Lower leg skin (tissue), 4 donors: Measurements from ENCODE around the gene C1QTNF9B. TPM values are rescaled to one million over a fixed set of nuclear protein-coding genes. Genes with fewer than 3 reads are reported as not detected.

Experiments
- DNase-seq, 2 donors: peaks; one replicate each; pipeline ENCODE4 v3.0.0-alpha.2; 2019; ENCODE audit warnings: low spot score in 2 of 2
- H3K4me3 ChIP-seq: fragments of 200-600 bp; sonication (generic); 2 replicates; pipeline ENCODE4 v1.5.1; 2017; ENCODE audit warnings: mild to moderate bottlenecking, low read depth; ENCODE audit not compliant: poor library complexity, severe bottlenecking
- POLR2A ChIP-seq, 2 donors: fragments of 450-650 bp; IDR thresholded peaks; one replicate each; pipeline ENCODE4 v1.6.1; 2016 to 2017; ENCODE audit warnings: antibody characterized with exemption in 2 of 2, mild to moderate bottlenecking in 1 of 2, moderate library complexity in 1 of 2
- WGBS, 2 donors: methylation state at CpG; one replicate each; pipeline ENCODE4 v1.1.5; 2018; 5-methylcytosine and 5-hydroxymethylcytosine counted together
- intact Hi-C: fragments of 100-400 bp; cut with DNase I; formaldehyde crosslinking; loops from one replicate; pipeline ENCODE4 v1.15.0; 2023; ENCODE audit warnings: low total_unique reads
- total RNA-seq, 4 donors: library from RNA; depleted of rRNA; stranded (reverse); fragments of >200 nt; gene quantifications; one replicate each; pipeline ENCODE4 v1.1.0, GENCODE V29; 2016
- TF ChIP-seq, protein P1 (sequence below), 3 donors: fragments of 450-650 bp; IDR thresholded peaks; one replicate each; pipeline ENCODE4 v1.5.1; 2016; ENCODE audit warnings: antibody characterized with exemption in 3 of 3, mild to moderate bottlenecking in 3 of 3, moderate library complexity in 2 of 3

C1QTNF9B gene
- total RNA-seq, 4 donors from 2014 or later, result not detected

DNA sequence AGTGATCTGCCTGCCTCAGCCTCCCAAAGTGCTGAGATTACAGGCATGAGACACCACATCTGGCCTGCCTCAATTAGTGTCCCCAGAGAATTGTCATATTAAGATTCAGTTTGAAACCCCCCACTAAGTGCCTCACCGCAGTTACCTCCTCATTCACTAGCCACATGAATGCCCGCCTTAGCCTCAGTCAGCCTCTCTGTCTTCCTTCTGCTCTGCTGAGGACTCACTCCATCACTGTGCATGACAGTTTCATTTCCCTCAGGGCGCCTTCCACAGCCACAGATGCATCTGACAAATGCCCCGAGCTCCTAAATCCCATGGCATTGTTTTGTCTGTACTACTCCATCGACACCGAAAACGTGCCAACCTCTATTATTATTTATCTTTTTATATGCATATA, 31.4 kb downstream of the C1QTNF9B start:
- TF ChIP-seq POLR2A (IDR thresholded peaks at IDR 0.05), result no peak
- TF ChIP-seq, protein P1, sequence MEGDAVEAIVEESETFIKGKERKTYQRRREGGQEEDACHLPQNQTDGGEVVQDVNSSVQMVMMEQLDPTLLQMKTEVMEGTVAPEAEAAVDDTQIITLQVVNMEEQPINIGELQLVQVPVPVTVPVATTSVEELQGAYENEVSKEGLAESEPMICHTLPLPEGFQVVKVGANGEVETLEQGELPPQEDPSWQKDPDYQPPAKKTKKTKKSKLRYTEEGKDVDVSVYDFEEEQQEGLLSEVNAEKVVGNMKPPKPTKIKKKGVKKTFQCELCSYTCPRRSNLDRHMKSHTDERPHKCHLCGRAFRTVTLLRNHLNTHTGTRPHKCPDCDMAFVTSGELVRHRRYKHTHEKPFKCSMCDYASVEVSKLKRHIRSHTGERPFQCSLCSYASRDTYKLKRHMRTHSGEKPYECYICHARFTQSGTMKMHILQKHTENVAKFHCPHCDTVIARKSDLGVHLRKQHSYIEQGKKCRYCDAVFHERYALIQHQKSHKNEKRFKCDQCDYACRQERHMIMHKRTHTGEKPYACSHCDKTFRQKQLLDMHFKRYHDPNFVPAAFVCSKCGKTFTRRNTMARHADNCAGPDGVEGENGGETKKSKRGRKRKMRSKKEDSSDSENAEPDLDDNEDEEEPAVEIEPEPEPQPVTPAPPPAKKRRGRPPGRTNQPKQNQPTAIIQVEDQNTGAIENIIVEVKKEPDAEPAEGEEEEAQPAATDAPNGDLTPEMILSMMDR (IDR thresholded peaks at IDR 0.05), result no peak
- intact Hi-C loops, result loop anchor here (5.0 kb wide), 1 partner anchor 399 kb away; no protein-coding TSS in a partner anchor
- DNase-seq, result no peak
- H3K4me3 ChIP-seq, result no peak overlapping the region
- WGBS, 2 donors, result 80 to 89% methylated on average over 7 of the region's 7 CpGs

DNA sequence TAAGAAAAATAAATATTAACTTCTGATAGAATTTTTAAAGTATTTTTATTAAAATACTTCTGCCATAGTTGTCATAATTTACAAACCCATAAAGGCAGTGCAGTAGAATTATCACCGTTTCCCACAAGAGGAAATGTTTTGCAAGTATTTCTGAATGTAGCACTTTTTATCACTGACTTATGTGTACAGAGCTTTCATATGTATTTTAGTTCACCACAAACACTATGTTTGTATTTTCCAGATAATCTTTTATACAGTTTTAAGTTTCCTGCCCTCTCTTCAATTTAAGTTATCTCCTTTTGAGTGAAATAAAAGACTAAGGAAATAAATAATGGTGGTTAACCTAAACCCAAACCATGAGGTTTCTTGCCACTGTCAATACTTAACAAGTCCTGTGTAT, 32.3 kb downstream of the C1QTNF9B start:
- intact Hi-C loops, result loop anchor here (5.0 kb wide), 1 partner anchor 398 kb away; no protein-coding TSS in a partner anchor
- no peak for TF ChIP-seq POLR2A (IDR thresholded peaks at IDR 0.05)
- TF ChIP-seq, protein P1 (IDR thresholded peaks at IDR 0.05), result no peak
- no peak overlapping the region for H3K4me3 ChIP-seq
- no peak for DNase-seq
- WGBS, 2 donors, result 62 to 82% methylated on average over 1 of the region's 1 CpG

DNA sequence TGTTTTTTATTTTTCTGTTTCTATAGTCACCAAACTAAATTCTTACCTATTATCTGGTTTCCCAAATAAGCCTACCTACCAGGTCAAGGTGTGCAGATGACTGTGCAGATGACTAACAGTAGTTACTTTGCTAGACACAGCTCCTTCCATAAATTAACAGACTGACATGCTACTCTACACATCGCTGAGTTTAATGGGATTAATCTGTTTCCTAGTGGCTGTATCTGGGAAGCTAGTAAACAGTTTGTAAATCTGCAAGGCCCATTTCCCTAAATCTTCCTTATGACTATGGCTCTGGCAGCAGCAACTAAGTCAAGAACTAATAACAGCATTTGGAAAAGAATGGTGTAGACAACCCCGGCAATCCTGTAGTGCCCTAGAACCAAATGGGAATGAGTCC, 36.0 kb downstream of the C1QTNF9B start:
- intact Hi-C loops, result no loop called here
- no peak for TF ChIP-seq POLR2A (IDR thresholded peaks at IDR 0.05)
- TF ChIP-seq, protein P1 (IDR thresholded peaks at IDR 0.05), result no peak
- H3K4me3 ChIP-seq, result no peak overlapping the region
- WGBS, 2 donors, result 59 to 62% methylated on average over 2 of the region's 2 CpGs
- DNase-seq, result no peak

DNA sequence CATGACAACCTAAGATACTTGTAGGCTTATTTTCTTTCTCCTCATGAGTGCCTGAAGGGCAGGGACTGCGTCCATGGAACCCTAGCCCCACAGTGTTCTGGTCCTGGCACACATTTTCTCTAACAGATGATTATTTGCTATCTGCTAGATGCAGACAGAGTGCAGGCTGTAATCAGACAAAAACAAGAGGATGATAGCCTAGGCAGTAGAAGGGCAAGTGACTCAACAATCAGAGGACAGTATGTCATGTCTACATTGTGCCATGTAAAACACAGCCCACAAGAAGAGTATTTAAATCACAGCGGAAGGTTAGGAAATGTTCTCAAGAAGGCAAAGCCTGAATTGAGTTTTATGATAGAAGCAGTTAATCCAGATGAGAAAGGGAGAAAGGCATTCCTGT, 37.4 kb downstream of the C1QTNF9B start:
- TF ChIP-seq POLR2A (IDR thresholded peaks at IDR 0.05), result no peak
- TF ChIP-seq, protein P1 (IDR thresholded peaks at IDR 0.05), result no peak
- no peak for DNase-seq
- no peak overlapping the region for H3K4me3 ChIP-seq
- intact Hi-C loops, result no loop called here
- WGBS, 2 donors, result 70 to 76% methylated on average over 2 of the region's 2 CpGs

DNA sequence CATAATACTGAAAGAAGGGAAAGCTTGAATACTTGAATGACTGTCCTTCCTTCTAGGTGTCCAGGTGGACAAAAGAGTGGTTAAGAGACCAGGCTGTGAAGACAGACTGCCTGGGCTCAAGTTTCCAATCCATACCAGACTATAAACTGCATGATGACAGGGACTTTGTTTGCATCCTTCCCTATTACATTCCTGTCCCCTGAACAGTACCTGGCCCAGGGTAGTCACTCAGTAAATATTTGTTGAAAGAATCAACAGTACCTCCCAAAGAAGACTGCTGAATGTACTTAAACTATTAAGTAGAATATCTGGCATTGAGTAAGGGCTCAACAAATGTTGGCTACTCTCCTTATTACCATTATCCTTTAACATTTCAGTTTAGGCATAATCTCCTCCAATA, 37.8 kb downstream of the C1QTNF9B start:
- TF ChIP-seq POLR2A (IDR thresholded peaks at IDR 0.05), result no peak
- TF ChIP-seq, protein P1 (IDR thresholded peaks at IDR 0.05), result no peak
- intact Hi-C loops, result no loop called here
- no peak for DNase-seq
- no peak overlapping the region for H3K4me3 ChIP-seq

DNA sequence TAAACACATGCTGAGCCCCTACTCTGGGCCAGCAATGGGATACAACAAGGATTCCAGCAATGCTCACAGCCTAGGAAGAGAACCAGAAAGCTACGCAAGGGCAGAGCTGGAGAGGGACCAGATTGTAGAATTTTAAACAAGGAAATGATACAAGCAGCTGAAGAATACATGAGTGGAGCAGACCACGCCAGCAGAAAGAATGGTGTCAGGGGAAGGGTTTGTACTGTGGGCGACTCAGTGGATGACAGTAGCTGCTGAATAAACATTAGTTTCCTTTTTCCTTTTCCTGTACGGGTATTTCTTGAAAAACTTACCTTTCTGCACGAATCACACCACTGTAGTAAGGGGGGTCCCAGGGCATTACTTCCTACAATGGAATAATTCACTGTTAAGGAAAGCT, 38.8 kb downstream of the C1QTNF9B start:
- intact Hi-C loops, result no loop called here
- 71 to 83% methylated on average over 5 of the region's 5 CpGs for WGBS, 2 donors
- DNase-seq, result no peak
- TF ChIP-seq, protein P1 (IDR thresholded peaks at IDR 0.05), result no peak
- no peak for TF ChIP-seq POLR2A (IDR thresholded peaks at IDR 0.05)
- H3K4me3 ChIP-seq, result no peak overlapping the region
